Cardiac muscle cell (in vitro differentiated cells and primary cell): ENCODE measurements around the gene PHRF1. TPM values are rescaled to one million over a fixed set of nuclear protein-coding genes. Genes with fewer than 3 reads are reported as not detected.

ENCODE experiments used
- DNase-seq, 2 donors: peaks; one replicate each; pipeline versions ENCODE4 v3.0.0 to v3.0.0-alpha.2; 2010 to 2017; ENCODE audit warnings: low read depth in 1 of 2, low spot score in 1 of 2
- H3K27ac ChIP-seq: fragments of 200-600 bp; sonication (generic); 2 replicates; pipeline ENCODE4 v1.5.1; 2016
- H3K27me3 ChIP-seq: fragments of 200-600 bp; sonication (generic); 2 replicates; pipeline ENCODE4 v1.6.0; 2016; ENCODE audit warnings: control low read depth
- H3K36me3 ChIP-seq: fragments of 200-600 bp; sonication (generic); 2 replicates; pipeline ENCODE4 v1.5.1; 2016; ENCODE audit warnings: control low read depth
- H3K4me1 ChIP-seq: fragments of 200-600 bp; sonication (generic); 2 replicates; pipeline ENCODE4 v1.8.1; 2017; ENCODE audit warnings: low read depth, mild to moderate bottlenecking, mixed run types
- H3K4me3 ChIP-seq: fragments of 200-600 bp; sonication (generic); 2 replicates; pipeline ENCODE4 v1.5.1; 2016; ENCODE audit warnings: mild to moderate bottlenecking
- H3K9me3 ChIP-seq: fragments of 200-600 bp; sonication (generic); 2 replicates; pipeline ENCODE4 v1.5.1; 2017; ENCODE audit warnings: low read depth, mild to moderate bottlenecking, control low read depth
- CTCF ChIP-seq: IDR thresholded peaks from 2 replicates; pipeline ENCODE4 v1.5.1; 2012; ENCODE audit warnings: low read depth, mild to moderate bottlenecking, low read length
- polyA plus RNA-seq: library from polyadenylated mRNA; unstranded; fragments of >200 nt; fragmentation: Nextera tagmentation; extraction: Ambion mirVana; gene quantifications from 2 replicates; pipeline ENCODE4 v1.2.1, GENCODE V29; 2016
- total RNA-seq: library from RNA; depleted of rRNA; stranded (reverse); fragments of >200 nt; gene quantifications from 2 replicates; pipeline ENCODE4 v1.2.3, GENCODE V29; 2016

The PHRF1 gene
- total and polyA plus RNA-seq, 2 experiments from 2014 or later, result 17.8 to 48.0 TPM

- no peak overlapping the region for H3K27ac ChIP-seq
- no peak for DNase-seq
- H3K36me3 ChIP-seq, result peaks cover 64% of the 10 kb centered on the region
- TF ChIP-seq CTCF, result no peak
- no peaks in the 10 kb centered on the region for H3K9me3 ChIP-seq
- H3K4me1 ChIP-seq, result peaks cover 11% of the 10 kb centered on the region
- no peak overlapping the region for H3K4me3 ChIP-seq
- no peaks in the 10 kb centered on the region for H3K27me3 ChIP-seq
These were observed 34.0 kb downstream of the PHRF1 start for GRCh38 chr11:610146-610801.

GRCh38 chr11:611001-611996 lies 35.0 kb downstream of the PHRF1 start:
- Histone ChIP-seq H3K36me3 (peaks cover 54% of the 10 kb centered on the region), H3K27me3 (no peaks in the 10 kb centered on the region), H3K9me3 (no peaks in the 10 kb centered on the region), H3K27ac (no peak overlapping the region), H3K4me3 (no peak overlapping the region), H3K4me1 (peaks cover 14% of the 10 kb centered on the region)
- TF ChIP-seq CTCF, result no peak
- DNase-seq, result no peak

- peaks cover 15% of the 10 kb centered on the region for H3K4me1 ChIP-seq
- no peak for DNase-seq
- H3K27me3 ChIP-seq, result no peaks in the 10 kb centered on the region
- peak overlapping the region; percentile 22 for H3K27ac ChIP-seq
- H3K9me3 ChIP-seq, result no peaks in the 10 kb centered on the region
- TF ChIP-seq CTCF, result peak; percentile 13
- no peak overlapping the region for H3K4me3 ChIP-seq
- H3K36me3 ChIP-seq, result peaks cover 48% of the 10 kb centered on the region
These were observed 36.1 kb downstream of the PHRF1 start for GRCh38 chr11:612201-612960.

- H3K4me1 ChIP-seq, result peaks cover 15% of the 10 kb centered on the region
- no peak overlapping the region for H3K27ac ChIP-seq
- H3K4me3 ChIP-seq, result no peak overlapping the region
- H3K36me3 ChIP-seq, result peaks cover 42% of the 10 kb centered on the region
- H3K27me3 ChIP-seq, result no peaks in the 10 kb centered on the region
- DNase-seq, result no peak
- H3K9me3 ChIP-seq, result no peaks in the 10 kb centered on the region
- no peak for TF ChIP-seq CTCF
These were observed 36.7 kb downstream of the PHRF1 start for GRCh38 chr11:612961-613300.

GRCh38 chr11:613369-613968 lies 37.2 kb downstream of the PHRF1 start:
- Histone ChIP-seq H3K36me3 (peaks cover 39% of the 10 kb centered on the region), H3K9me3 (no peaks in the 10 kb centered on the region), H3K4me1 (peaks cover 15% of the 10 kb centered on the region), H3K4me3 (no peak overlapping the region), H3K27me3 (no peaks in the 10 kb centered on the region), H3K27ac (no peak overlapping the region)
- no peak for TF ChIP-seq CTCF
- peak; percentile 55 to 80 for DNase-seq
